ENCODE results near the gene ZNF397. TPM values are rescaled to one million over a fixed set of nuclear protein-coding genes. Genes with fewer than 3 reads are reported as not detected.

ZNF397 gene
- total and polyA plus RNA-seq, 2 donors: 16.7 to 39.7 TPM

DNA sequence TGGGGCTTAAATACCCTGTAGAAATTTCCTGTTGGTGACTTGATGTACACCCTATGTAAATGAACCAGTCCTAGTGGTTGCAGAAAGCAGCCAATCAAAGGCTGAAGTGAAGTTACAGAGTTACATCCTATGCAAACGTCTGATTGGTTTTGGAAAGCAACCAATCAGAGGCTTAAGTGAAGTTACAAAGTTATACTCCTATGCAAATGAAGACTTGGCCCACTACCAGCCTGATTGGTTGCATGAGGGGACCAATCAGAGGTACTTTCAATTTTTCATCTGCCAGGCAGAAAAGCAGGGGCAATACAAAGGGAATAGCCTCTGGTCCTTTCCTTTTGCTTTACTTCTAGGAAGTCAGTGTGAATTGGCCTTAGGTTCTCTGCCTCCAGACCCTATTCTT lies 13.6 kb upstream of the ZNF397 start:
- whole genome bisulfite sequencing: 78% methylated on average over 1 of the region's 1 CpG

DNA sequence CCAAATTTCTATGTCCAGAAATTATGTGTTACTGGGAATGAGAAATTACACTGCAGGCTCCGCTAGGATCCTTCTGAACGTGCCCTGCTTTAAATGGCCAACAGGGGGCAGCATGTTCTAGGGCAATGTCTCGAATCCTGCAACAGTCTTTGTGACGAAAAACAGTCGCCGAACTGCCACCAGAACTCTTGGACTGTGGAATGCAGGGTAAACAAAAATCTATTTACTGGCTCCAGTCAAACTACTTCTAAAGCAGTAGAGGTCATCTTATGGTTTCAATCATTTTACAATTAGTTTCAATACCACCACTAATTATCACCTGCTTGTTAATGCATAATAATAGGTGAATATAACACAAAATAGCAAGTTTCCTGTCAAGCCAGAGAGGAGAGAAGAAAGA lies 9.8 kb upstream of the ZNF397 start:
- no peak overlapping the region for H3K4me3 ChIP-seq (ENCODE audit: low read depth, low read length)

More for the DNA sequence above, 13.6 kb upstream of the ZNF397 start:
- Histone ChIP-seq H3K4me3 (ENCODE audit: low read depth, low read length) (no peak overlapping the region), H3K27ac (ENCODE audit: low read depth) (no peak overlapping the region), H3K4me1 (ENCODE audit: insufficient read depth) (no peaks in the 10 kb centered on the region), H3K36me3 (ENCODE audit: insufficient read depth) (no peaks in the 10 kb centered on the region)
- DNase-seq (ENCODE audit: extremely low spot score): no peak

DNA sequence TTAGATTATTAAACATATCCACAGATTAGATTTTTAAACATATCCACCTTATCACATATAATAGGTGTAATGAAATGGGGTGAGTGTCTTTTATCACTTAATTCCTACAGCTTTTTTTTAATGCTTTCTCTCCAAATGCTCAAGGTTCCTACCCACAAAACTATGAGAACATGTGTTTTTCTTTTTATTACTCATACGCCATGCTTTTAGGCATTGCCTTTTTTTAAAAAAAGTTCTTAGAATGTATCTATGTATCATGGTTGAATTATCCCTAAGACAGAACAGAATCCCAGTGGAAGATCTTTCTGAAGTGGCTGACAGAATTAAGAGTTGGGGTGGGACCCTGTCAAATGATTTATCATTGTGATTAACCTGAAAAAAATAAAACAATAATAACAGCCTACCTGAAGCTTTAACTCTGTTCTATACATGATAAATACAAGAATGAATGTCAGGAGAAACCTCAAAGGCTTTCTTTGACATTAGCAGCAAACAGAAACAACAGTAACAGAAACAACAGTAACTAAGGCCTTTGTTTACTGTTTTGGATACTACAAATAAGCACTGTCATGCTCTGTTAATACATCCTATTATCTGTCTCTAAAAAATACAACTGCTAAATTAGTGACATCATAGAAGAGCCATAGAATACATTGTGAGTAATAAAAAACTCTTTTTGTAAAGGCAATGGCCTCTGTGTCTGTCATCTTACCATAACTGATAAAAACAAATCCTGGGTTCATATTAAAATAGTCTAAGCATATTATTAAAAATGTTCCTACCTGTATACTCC lies 4.1 kb upstream of the ZNF397 start:
- no peak overlapping the region for H3K27ac ChIP-seq (ENCODE audit: low read depth)
- no peaks in the 10 kb centered on the region for H3K36me3 ChIP-seq (ENCODE audit: insufficient read depth)
- H3K4me1 ChIP-seq (ENCODE audit: insufficient read depth): no peaks in the 10 kb centered on the region
- 88% methylated on average over 1 of the region's 1 CpG for WGBS
- H3K4me3 ChIP-seq (ENCODE audit: low read depth, low read length): no peak overlapping the region
- no peak for DNase-seq (ENCODE audit: extremely low spot score)

More for the DNA sequence above, 9.8 kb upstream of the ZNF397 start:
- Histone ChIP-seq H3K36me3 (ENCODE audit: insufficient read depth) (no peaks in the 10 kb centered on the region), H3K27ac (ENCODE audit: low read depth) (no peak overlapping the region), H3K4me1 (ENCODE audit: insufficient read depth) (no peaks in the 10 kb centered on the region)
- WGBS: under 1% methylated on average over 6 of the region's 6 CpGs
- DNase-seq (ENCODE audit: extremely low spot score): peak; percentile 39

DNA sequence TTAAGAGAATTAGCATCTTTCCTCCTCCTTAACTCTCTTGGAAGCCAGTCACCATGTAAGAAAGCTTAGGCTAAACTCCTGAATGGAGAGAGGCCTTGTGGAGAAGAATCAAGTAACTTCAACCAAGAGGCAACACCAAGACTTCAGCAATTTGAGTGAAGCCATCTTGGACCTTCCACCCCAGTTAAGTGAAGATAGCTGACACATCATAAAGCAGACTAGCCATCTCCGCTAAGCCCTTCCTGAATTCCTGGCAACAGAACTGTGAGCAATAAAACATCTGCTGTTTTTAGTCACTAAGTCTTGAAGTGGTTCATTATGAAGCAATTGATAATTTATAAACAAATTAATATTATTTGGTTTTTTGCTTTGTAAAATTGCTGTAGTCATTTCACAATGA lies 1.5 kb upstream of the ZNF397 start:
- 88% methylated on average over 1 of the region's 1 CpG for WGBS
- Histone ChIP-seq H3K4me1 (ENCODE audit: insufficient read depth) (no peaks in the 10 kb centered on the region), H3K27ac (ENCODE audit: low read depth) (no peak overlapping the region), H3K4me3 (ENCODE audit: low read depth, low read length) (no peak overlapping the region), H3K36me3 (ENCODE audit: insufficient read depth) (peaks cover 5% of the 10 kb centered on the region)
- DNase-seq (ENCODE audit: extremely low spot score): no peak

DNA sequence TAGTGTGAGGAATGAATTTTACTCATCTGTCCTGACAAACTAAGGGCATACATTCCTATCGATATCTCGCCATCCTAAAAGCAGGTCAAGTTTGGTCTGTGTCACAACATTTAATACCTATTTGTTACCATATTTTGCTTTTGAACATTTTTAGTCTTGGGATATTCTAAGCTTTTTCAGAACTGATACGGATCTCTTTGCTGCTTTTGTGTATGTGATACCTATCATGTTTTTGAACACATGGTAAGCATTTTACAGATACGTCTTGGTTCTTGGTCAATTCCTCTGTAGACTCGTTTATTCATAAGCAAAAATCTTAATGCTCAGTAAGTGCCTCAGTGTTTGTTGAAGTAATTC lies 592 bp downstream of the ZNF397 start:
- no peaks in the 10 kb centered on the region for H3K4me1 ChIP-seq (ENCODE audit: insufficient read depth)
- under 1% methylated on average over 5 of the region's 5 CpGs for WGBS
- H3K36me3 ChIP-seq (ENCODE audit: insufficient read depth): peaks cover 7% of the 10 kb centered on the region
- H3K4me3 ChIP-seq (ENCODE audit: low read depth, low read length): peak overlapping the region; percentile 76
- peak overlapping the region; percentile 99 for H3K27ac ChIP-seq (ENCODE audit: low read depth)
- no peak for DNase-seq (ENCODE audit: extremely low spot score)

DNA sequence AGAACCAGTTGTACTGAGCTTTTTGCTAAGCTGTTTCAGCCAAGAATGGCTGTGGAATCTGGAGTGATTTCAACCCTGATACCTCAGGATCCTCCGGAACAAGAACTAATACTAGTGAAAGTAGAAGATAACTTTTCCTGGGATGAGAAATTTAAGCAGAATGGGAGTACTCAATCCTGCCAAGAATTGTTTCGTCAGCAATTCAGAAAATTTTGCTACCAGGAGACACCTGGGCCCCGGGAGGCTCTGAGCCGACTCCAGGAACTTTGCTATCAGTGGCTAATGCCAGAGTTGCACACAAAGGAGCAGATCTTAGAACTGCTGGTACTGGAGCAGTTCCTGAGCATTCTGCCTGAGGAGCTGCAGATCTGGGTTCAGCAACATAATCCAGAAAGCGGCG lies 1.6 kb downstream of the ZNF397 start:
- Histone ChIP-seq H3K4me1 (ENCODE audit: insufficient read depth) (no peaks in the 10 kb centered on the region), H3K4me3 (ENCODE audit: low read depth, low read length) (no peak overlapping the region), H3K36me3 (ENCODE audit: insufficient read depth) (peaks cover 7% of the 10 kb centered on the region), H3K27ac (ENCODE audit: low read depth) (no peak overlapping the region)
- no peak for DNase-seq (ENCODE audit: extremely low spot score)
- WGBS: 82% methylated on average over 6 of the region's 6 CpGs

DNA sequence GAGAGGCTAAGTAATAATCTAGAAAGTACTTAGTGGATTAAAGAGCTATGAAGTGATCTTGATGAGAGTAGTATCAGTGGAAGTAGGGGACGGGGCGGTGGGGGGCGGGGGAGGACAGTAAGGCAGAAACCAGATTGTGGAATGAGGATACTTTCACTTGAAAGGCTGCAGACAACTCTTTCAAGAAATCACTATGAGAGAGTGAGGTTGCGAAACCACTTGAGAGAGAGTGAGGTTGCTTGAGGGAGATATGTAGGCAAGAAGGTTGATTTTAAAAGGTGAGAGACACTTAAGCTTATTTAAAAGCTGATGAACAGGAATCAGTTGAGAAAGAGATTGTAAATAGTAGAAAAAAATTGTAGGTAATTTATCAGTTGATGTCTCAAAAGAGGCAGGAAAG lies 3.8 kb downstream of the ZNF397 start:
- no peak for DNase-seq (ENCODE audit: extremely low spot score)
- H3K27ac ChIP-seq (ENCODE audit: low read depth): no peak overlapping the region
- H3K36me3 ChIP-seq (ENCODE audit: insufficient read depth): peaks cover 7% of the 10 kb centered on the region
- no peak overlapping the region for H3K4me3 ChIP-seq (ENCODE audit: low read depth, low read length)
- 98% methylated on average over 4 of the region's 4 CpGs for WGBS
- no peaks in the 10 kb centered on the region for H3K4me1 ChIP-seq (ENCODE audit: insufficient read depth)

DNA sequence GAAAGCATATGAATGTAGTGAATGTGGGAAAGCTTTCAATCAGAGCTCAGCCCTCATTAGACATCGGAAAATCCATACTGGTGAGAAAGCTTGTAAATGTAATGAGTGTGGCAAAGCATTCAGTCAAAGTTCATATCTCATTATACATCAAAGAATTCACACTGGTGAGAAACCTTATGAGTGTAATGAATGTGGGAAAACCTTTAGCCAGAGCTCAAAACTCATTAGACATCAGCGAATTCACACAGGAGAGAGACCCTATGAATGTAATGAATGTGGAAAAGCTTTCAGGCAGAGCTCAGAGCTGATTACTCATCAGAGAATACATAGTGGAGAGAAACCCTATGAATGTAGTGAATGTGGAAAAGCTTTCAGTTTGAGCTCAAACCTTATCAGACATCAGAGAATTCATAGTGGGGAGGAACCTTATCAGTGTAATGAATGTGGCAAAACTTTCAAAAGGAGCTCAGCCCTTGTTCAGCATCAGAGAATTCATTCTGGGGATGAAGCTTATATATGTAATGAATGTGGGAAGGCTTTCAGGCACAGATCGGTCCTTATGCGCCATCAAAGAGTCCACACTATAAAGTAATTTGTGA lies 5.0 kb downstream of the ZNF397 start:
- Histone ChIP-seq H3K27ac (ENCODE audit: low read depth) (no peak overlapping the region), H3K36me3 (ENCODE audit: insufficient read depth) (peaks cover 7% of the 10 kb centered on the region), H3K4me3 (ENCODE audit: low read depth, low read length) (no peak overlapping the region), H3K4me1 (ENCODE audit: insufficient read depth) (no peaks in the 10 kb centered on the region)
- DNase-seq (ENCODE audit: extremely low spot score): no peak
- 96% methylated on average over 4 of the region's 4 CpGs for WGBS

DNA sequence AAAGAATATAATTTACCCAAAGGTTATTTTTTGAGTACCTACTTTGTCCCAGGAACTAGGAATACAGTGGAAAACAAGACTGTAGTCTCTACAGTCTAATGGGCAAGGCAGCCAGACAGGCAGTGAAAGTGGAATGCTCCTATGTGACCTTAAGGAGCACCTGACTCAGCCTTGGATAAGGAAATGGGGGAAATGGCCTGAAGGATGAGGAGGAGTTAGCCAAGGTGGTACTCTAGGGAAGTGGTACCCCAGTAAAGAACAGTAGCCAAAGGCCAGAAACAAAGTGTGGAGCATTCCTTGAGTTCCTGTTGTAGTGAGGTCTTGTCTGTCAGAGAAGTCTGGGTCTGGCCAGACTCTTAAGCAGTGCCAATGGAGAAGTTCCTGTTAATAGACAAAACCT lies 6.0 kb downstream of the ZNF397 start:
- Histone ChIP-seq H3K4me1 (ENCODE audit: insufficient read depth) (no peaks in the 10 kb centered on the region), H3K4me3 (ENCODE audit: low read depth, low read length) (no peak overlapping the region), H3K27ac (ENCODE audit: low read depth) (no peak overlapping the region), H3K36me3 (ENCODE audit: insufficient read depth) (peaks cover 7% of the 10 kb centered on the region)
- DNase-seq (ENCODE audit: extremely low spot score): no peak

DNA sequence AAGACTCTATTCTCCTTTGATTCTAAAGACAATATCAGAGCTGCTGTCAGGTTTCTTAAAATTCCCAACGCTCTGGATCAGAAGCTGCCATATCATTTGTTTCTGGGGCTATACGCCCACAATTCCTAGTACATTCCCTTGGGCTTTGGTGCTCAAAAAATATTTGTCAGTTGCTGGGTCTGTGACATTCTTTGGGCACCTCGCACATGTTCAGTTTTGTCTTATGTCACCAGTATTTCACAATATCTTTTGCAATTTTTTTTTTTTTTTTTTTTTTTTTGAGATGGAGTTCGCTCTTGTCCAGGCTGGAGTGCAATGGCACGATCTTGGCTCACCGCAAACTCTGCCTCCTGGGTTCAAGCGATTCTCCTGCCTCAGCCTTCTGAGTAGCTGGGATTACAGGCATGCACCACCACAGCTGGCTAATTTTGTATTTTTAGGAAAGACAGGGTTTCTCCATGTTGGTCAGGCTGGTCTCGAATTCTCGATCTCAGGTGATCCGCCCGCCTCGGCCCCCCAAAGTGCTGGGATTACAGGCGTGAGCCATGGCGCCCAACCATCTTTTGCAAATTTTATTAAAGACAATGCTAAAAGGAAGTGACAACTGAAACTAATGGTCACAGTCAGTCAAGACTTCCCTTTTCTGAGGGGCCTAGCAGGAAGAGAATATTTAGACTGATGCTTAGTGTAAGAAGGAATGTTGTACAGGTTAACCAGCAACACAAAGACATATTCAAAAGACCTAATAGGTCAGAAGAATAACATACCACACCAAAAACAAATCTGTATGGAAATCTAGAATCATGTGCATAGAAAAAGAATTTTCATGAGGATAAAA lies 6.8 kb downstream of the ZNF397 start:
- no peak overlapping the region for H3K27ac ChIP-seq (ENCODE audit: low read depth)
- no peaks in the 10 kb centered on the region for H3K4me1 ChIP-seq (ENCODE audit: insufficient read depth)
- H3K4me3 ChIP-seq (ENCODE audit: low read depth, low read length): no peak overlapping the region
- no peak for DNase-seq (ENCODE audit: extremely low spot score)
- WGBS: 95% methylated on average over 14 of the region's 14 CpGs
- H3K36me3 ChIP-seq (ENCODE audit: insufficient read depth): peaks cover 5% of the 10 kb centered on the region

DNA sequence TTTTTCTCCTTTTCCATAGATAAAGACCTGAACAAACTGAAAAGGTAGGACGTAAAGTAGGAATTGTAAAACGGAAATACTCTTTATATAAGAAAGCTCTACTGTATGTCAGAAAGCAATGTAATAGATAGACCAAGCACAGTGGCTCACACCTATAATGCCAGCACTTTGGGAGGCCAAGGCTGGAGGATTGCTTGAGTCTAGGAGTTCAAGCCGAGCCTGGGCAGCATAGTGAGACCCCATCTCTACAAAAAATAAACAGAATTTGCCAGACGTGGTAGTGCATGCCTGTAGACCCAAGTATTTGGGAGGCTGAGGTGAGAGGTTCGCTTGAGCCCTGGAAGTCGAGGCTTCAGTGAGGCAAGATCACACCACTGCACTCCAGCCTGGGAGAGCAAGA lies 7.6 kb downstream of the ZNF397 start:
- no peaks in the 10 kb centered on the region for H3K4me1 ChIP-seq (ENCODE audit: insufficient read depth)
- no peak overlapping the region for H3K27ac ChIP-seq (ENCODE audit: low read depth)
- no peak overlapping the region for H3K4me3 ChIP-seq (ENCODE audit: low read depth, low read length)
- 96% methylated on average over 6 of the region's 6 CpGs for WGBS
- peaks cover 2% of the 10 kb centered on the region for H3K36me3 ChIP-seq (ENCODE audit: insufficient read depth)
- DNase-seq (ENCODE audit: extremely low spot score): no peak

DNA sequence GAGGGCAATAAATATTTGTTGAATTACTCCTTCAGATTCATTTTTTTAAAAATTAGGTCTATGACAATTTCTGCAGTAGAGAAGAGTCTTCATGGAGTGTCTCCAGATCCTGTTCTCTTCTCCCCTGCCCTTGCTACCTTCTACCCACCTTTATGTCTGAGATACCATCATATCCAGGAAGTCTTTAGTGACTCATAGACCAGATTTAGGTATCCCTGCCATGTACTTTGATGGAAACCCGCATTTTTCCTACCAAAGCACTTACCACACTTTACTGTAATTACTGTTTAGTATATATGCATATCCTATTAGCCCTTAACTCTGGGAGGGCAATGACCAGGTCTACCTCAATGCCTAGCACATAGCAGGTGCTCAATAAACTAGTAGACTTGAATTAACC lies 11.6 kb downstream of the ZNF397 start:
- Histone ChIP-seq H3K36me3 (ENCODE audit: insufficient read depth) (peaks cover 2% of the 10 kb centered on the region), H3K4me3 (ENCODE audit: low read depth, low read length) (no peak overlapping the region), H3K4me1 (ENCODE audit: insufficient read depth) (no peaks in the 10 kb centered on the region), H3K27ac (ENCODE audit: low read depth) (no peak overlapping the region)
- no peak for DNase-seq (ENCODE audit: extremely low spot score)
- WGBS: 99% methylated on average over 1 of the region's 1 CpG

DNA sequence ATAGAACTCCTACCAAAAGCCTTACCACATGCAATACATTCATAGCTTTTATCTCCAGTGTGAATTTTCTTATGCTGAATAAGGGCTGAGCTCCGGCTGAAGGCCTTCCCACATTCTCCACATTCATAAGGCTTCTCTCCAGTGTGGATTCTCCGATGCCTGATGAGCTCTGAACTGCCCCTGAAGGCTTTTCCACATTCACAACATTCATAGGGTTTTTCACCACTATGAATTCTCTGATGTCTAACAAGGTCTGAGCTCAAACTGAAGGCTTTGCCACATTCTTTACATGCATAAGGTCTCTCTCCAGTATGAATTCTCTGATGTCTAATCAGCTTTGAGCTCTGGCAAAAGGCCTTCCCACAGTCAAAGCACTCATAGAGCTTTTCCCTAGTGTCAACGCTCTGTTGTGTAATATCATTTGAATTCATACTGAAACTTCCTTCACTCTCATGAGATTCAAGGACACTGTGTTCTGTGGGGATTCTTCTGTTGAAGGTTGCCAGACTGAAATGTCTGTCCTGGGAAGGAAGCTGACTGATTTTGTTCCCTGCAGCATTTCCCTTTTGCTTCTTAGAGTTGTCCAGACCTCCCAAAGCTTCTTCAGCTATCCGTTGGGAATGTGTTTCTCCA lies 12.9 kb downstream of the ZNF397 start:
- WGBS: 93% methylated on average over 4 of the region's 4 CpGs
- Histone ChIP-seq H3K27ac (ENCODE audit: low read depth) (no peak overlapping the region), H3K4me3 (ENCODE audit: low read depth, low read length) (no peak overlapping the region), H3K4me1 (ENCODE audit: insufficient read depth) (no peaks in the 10 kb centered on the region), H3K36me3 (ENCODE audit: insufficient read depth) (peaks cover 2% of the 10 kb centered on the region)
- no peak for DNase-seq (ENCODE audit: extremely low spot score)

Data from urinary bladder (tissue), 4 donors.